Progenitor cell of endocrine pancreas (in vitro differentiated cells): ENCODE measurements around the gene CFAP43. TPM values are rescaled to one million over a fixed set of nuclear protein-coding genes. Genes with fewer than 3 reads are reported as not detected.

Experiments used
- DNase-seq: peaks from one replicate; pipeline ENCODE4 v3.0.0; 2021; ENCODE audit warnings: low spot score; ENCODE audit not compliant: unreplicated experiment
- H3K27ac Mint-ChIP-seq: 2 replicates; pipeline ENCODE4 v1.8.0; 2021; ENCODE audit warnings: mild to moderate bottlenecking, moderate library complexity, mixed read lengths
- H3K27me3 Mint-ChIP-seq: 2 replicates; pipeline ENCODE4 v1.8.0; 2021; ENCODE audit warnings: mixed read lengths
- H3K36me3 Mint-ChIP-seq: 2 replicates; pipeline ENCODE4 v1.8.0; 2022; ENCODE audit warnings: mixed read lengths; ENCODE audit not compliant: insufficient read depth
- H3K4me1 Mint-ChIP-seq: 2 replicates; pipeline ENCODE4 v1.8.0; 2021; ENCODE audit warnings: low read depth, mixed read lengths
- H3K4me3 Mint-ChIP-seq: 2 replicates; pipeline ENCODE4 v1.8.0; 2021; ENCODE audit warnings: low read depth, mild to moderate bottlenecking, moderate library complexity, mixed read lengths
- H3K9me3 Mint-ChIP-seq: 2 replicates; pipeline ENCODE4 v1.8.0; 2021; ENCODE audit warnings: low read depth, mixed read lengths
- CTCF ChIP-seq: fragments of 200-600 bp; sonication (generic); IDR thresholded peaks from one replicate; pipeline ENCODE4 v1.5.0; 2021; ENCODE audit warnings: antibody characterized with exemption, mild to moderate bottlenecking; ENCODE audit not compliant: unreplicated experiment
- total RNA-seq: library from RNA; stranded (reverse); gene quantifications from 2 replicates; pipeline ENCODE4 v1.2.1, GENCODE V29; 2021

Gene CFAP43
- total RNA-seq, 1 donor from 2014 or later: 5.4 TPM

- Mint-ChIP-seq H3K4me3 (no peak overlapping the region), H3K27ac (no peak overlapping the region), H3K9me3 (no peaks in the 10 kb centered on the region), H3K36me3 (no peaks in the 10 kb centered on the region), H3K27me3 (peaks cover 6% of the 10 kb centered on the region), H3K4me1 (no peaks in the 10 kb centered on the region)
- TF ChIP-seq CTCF: no peak
- DNase-seq: no peak
These were observed 128.2 kb downstream of the CFAP43 start for GRCh38 chr10:104103956-104104355.

- Mint-ChIP-seq H3K27ac (no peak overlapping the region), H3K4me3 (no peak overlapping the region), H3K4me1 (no peaks in the 10 kb centered on the region), H3K36me3 (no peaks in the 10 kb centered on the region), H3K9me3 (no peaks in the 10 kb centered on the region), H3K27me3 (peaks cover 6% of the 10 kb centered on the region)
- no peak for TF ChIP-seq CTCF
- DNase-seq: no peak
These were observed 130.3 kb downstream of the CFAP43 start for GRCh38 chr10:104101902-104102301.

- Mint-ChIP-seq H3K36me3 (peaks cover 1% of the 10 kb centered on the region), H3K27me3 (peaks cover 6% of the 10 kb centered on the region), H3K27ac (no peak overlapping the region), H3K4me1 (no peaks in the 10 kb centered on the region), H3K4me3 (no peak overlapping the region), H3K9me3 (peaks cover 6% of the 10 kb centered on the region)
- TF ChIP-seq CTCF: no peak
- DNase-seq: no peak
These were observed 131.4 kb downstream of the CFAP43 start for GRCh38 chr10:104100795-104101194.

- H3K27me3 Mint-ChIP-seq: peaks cover 6% of the 10 kb centered on the region
- no peak overlapping the region for H3K4me3 Mint-ChIP-seq
These were observed 132.2 kb downstream of the CFAP43 start for GRCh38 chr10:104099941-104100340.

GRCh38 chr10:104099269-104099668 is 132.9 kb downstream of the CFAP43 start:
- TF ChIP-seq CTCF: no peak
- Mint-ChIP-seq H3K27ac (no peak overlapping the region), H3K4me1 (no peaks in the 10 kb centered on the region)

More at GRCh38 chr10:104099941-104100340, 132.2 kb downstream of the CFAP43 start:
- Mint-ChIP-seq H3K4me1 (no peaks in the 10 kb centered on the region), H3K9me3 (peaks cover 6% of the 10 kb centered on the region), H3K27ac (no peak overlapping the region), H3K36me3 (peaks cover 1% of the 10 kb centered on the region)
- TF ChIP-seq CTCF: no peak
- no peak for DNase-seq

More at GRCh38 chr10:104099269-104099668, 132.9 kb downstream of the CFAP43 start:
- H3K27me3 Mint-ChIP-seq: peaks cover 6% of the 10 kb centered on the region
- H3K36me3 Mint-ChIP-seq: peaks cover 1% of the 10 kb centered on the region
- H3K9me3 Mint-ChIP-seq: peaks cover 6% of the 10 kb centered on the region
- no peak for DNase-seq
- no peak overlapping the region for H3K4me3 Mint-ChIP-seq
